Inferior parietal cortex (tissue), 1 donor: ENCODE results near the gene RAPGEF2.
"Not testable (repeated sequence)": the region's sequence is repeated elsewhere in the genome, so short reads cannot be mapped to it uniquely, and the experiment has no call there.

Experiments
- DNase-seq: peaks from one replicate; pipeline ENCODE4 v3.0.0-alpha.2; 2016; ENCODE audit errors: extremely low spot score

RAPGEF2 gene, protein sequence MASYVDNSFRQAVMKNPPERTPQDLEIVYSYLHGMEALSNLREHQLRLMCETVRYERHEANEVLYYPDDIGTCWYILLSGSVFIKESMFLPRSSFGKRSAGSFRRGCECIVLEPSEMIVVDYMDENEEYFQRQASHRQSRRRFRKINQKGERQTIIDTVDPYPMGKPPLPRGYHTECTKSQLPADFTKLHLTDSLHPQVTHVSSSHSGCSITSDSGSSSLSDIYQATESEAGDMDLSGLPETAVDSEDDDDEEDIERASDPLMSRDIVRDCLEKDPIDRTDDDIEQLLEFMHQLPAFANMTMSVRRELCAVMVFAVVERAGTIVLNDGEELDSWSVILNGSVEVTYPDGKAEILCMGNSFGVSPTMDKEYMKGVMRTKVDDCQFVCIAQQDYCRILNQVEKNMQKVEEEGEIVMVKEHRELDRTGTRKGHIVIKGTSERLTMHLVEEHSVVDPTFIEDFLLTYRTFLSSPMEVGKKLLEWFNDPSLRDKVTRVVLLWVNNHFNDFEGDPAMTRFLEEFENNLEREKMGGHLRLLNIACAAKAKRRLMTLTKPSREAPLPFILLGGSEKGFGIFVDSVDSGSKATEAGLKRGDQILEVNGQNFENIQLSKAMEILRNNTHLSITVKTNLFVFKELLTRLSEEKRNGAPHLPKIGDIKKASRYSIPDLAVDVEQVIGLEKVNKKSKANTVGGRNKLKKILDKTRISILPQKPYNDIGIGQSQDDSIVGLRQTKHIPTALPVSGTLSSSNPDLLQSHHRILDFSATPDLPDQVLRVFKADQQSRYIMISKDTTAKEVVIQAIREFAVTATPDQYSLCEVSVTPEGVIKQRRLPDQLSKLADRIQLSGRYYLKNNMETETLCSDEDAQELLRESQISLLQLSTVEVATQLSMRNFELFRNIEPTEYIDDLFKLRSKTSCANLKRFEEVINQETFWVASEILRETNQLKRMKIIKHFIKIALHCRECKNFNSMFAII (N-terminal part only)

DNA sequence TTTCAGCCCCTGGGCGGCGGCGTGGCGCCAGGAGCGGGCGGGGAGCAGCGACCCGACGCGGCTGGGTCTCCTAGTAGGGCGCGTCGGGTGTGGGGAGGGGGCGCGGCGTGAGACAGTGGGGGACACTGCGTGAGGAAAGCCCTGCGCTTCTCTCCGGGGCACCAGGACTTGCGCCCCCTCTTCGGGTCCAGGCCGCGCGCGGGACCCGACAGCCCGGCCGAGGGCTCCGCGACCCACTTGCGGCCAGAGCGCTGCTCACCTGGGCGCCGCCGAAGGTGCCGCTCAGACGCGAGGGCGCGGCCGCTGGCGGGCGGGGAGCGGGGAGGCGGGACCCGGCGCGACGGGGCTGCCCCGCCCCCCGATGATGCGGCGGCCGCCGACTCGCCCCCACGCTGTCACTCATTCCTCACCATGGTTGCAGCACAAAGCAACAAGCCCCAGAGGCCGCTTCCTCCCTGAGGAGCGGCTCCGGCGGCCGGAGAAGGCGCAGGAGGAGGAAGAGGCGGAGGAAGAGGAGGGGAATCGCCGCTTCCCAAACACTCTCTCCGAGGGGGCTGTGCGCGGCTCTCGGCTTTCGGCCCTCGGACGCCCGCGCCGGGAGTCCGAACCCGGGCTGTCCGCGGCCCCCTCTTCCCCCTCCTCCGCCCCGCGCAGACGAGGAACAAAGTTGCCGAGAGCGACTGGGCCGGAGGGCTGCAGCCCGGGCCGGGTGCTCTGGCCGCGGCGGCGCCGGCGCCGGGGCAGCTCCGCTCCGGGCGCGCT lies at the start of gene RAPGEF2:
Gene RAPGEF2 (plus strand): TSS at position 458 of the 762 bp plus-strand sequence. CDS start 1,084 bp downstream, outside the sequence.
- DNase-seq = peak; percentile 90

- DNase-seq = no peak
Observed at GRCh38 chr4:159055833-159056232, 47.0 kb upstream of the RAPGEF2 start.

DNA sequence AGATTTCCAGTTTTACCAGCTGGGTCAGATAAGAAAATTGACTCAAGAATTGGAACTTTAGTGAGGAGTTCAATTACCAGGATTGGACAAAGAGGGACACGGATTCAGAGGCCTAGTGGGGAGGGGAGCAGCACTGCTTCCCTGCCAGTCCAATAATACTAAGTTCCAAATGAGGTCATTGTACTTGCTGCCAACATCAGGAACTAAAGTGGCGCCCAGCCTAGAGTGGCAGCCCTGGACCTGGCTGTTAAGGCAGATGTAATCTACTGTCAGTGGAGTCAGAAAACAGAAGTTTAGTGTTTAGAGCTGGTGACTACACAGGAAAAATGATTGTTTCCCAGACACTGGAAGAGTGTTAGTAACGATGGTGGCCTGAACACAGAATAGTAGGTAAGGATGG lies 42.7 kb upstream of the RAPGEF2 start:
- no peak for DNase-seq

DNA sequence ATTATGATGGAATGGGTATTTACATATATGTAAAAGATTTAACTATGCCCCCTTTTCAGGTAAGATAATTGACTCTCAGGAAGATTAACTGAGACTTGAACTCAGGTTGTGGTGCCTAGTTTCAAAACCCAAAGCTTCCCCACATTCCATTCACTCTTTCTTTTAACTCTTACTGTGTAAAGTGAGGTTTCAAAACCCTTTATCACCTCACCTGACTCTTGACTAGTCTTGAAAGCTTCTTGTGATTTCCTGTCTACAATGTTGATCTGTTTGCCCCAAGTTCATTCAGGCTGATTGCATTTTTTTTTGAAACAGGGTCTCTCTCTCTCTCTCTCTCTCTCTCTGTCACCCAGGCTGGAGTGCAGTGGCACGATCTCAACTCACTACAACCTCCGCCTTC lies 40.5 kb upstream of the RAPGEF2 start:
- DNase-seq = no peak

DNA sequence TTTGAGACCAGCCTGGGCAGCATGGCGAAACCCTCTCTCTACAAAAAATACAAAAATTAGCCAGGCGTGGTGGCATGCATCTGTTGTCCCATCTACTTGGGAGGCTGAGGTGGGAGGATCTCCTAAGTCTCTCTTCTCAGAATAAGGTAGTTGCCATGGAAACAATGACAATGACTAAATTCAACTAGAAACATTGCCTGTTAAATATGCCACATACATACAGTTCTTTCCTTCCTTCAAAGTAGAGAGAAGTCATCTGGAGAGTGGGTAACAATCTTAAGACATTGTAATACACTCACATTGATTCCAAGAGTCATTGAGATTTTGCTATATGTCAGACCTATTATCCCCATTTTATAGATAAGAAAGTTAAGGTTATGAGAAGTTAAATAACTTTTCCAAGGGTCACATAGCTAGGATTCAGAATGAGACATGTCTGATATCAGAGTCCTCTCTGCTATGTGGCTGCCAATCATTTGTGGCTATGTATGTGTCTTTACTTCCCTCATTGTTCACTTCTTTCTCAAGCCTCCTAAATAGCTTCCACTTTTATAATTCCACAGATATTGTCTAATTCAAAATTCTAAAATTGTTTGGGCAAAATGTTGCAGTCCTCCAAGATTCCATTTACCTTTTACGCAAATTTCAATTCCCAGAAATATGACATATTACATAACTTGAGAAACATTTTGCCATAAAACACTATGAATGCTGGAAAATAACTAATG lies 37.2 kb upstream of the RAPGEF2 start:
- DNase-seq = no peak

DNA sequence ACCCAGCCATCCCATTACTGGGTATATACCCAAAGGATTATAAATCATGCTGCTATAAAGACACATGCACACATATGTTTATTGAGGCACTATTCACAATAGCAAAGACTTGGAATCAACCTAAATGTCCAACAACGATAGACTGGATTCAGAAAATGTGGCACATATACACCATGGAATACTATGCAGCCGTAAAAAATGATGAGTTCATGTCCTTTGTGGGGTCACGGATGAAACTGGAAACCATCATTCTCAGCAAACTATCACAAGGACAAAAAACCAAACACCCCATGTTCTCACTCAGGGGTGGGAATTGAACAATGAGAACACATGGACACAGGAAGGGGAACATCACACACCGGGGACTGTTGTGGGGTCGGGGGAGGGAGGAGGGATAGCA lies 34.7 kb upstream of the RAPGEF2 start:
- DNase-seq = not testable (repeated sequence)

GRCh38 chr4:159069922-159070321 lies 33.0 kb upstream of the RAPGEF2 start:
- DNase-seq = peak; percentile 40

- peak; percentile 49 for DNase-seq
Observed at GRCh38 chr4:159070742-159071141, 32.1 kb upstream of the RAPGEF2 start.

DNA sequence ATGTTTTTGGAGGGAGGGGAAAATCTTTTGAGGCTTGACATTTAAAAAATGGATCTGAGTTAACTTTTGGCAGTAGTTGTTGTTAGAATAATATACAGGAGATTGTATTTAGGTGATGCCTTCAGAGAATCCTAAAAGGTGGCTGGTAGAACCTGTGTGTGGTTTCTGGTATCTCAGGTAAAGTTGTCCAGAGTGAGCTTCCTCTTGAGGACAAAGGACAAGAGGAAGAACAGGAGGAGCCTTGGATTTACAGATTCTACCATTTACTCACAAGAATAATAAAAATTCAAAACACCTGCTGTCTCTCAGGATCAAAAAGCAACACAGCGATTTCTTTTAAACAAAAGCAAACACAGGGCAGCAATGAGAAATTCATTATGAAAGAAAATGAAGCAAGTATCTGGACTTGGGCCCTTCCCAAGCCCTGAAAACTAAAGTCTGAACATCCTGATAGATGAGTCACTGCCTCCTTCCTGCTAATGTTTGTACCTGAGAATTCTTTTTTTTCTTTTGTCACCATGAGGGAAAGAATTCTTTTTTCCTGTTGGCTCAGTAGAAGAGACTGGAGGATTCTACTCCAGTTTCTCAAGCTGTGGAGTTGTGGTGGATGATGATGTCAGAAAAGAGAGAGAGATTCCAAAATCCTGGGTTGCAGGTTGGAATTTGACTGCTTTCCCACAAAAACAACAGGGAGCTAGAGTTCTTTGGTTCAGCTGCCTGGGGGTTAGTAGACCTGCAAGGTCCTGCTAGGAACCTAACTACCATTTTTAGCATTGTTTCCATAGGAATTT lies 31.5 kb upstream of the RAPGEF2 start:
- DNase-seq = peak; percentile 63

GRCh38 chr4:159071969-159072765 lies 30.7 kb upstream of the RAPGEF2 start:
- DNase-seq = no peak

DNA sequence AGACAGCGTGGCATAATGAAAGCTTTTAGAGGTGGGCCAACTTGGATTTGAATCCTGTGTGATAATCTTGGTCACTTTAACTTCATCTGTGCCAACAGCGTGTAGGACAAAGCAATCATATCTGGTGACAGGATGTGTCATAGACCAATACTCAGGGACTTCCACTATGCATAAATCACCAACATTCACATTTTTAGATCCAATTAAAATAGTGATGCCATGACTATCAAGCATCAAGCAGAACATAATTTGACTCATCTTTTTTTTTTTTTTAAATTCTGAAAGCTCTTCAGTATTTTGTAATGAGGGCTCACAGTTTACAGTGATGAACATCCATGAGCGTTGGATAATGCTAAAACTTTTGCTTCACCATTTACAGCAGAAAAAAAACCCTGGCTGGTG lies 27.3 kb upstream of the RAPGEF2 start:
- DNase-seq = no peak

GRCh38 chr4:159077018-159077417 lies 25.9 kb upstream of the RAPGEF2 start:
- not testable (repeated sequence) for DNase-seq

- no peak for DNase-seq
Observed at GRCh38 chr4:159077702-159078495, 25.0 kb upstream of the RAPGEF2 start.

GRCh38 chr4:159079074-159079473 lies 23.8 kb upstream of the RAPGEF2 start:
- DNase-seq = no peak

DNA sequence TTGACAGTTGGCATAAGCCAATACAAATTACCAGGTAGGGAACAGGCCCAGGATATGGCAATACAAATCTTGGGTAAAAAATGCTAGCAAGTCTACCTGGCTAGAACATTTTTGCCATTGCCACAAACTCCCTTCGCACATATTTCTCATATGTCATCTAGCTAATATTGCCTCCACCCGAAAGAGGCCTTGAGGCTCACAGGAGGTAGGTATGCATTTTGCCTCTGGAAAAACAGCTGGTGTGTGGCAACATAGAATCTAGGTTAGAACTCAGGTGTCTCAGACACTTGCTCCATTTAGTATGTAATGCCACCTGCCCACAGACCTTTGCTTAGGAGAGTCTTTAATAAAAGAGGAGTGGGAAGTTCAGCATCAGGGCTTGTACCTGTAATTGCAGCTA lies 16.3 kb upstream of the RAPGEF2 start:
- DNase-seq = no peak

GRCh38 chr4:159090255-159090654 lies 12.6 kb upstream of the RAPGEF2 start:
- no peak for DNase-seq

GRCh38 chr4:159094156-159094555 lies 8.7 kb upstream of the RAPGEF2 start:
- DNase-seq = not testable (repeated sequence)

DNA sequence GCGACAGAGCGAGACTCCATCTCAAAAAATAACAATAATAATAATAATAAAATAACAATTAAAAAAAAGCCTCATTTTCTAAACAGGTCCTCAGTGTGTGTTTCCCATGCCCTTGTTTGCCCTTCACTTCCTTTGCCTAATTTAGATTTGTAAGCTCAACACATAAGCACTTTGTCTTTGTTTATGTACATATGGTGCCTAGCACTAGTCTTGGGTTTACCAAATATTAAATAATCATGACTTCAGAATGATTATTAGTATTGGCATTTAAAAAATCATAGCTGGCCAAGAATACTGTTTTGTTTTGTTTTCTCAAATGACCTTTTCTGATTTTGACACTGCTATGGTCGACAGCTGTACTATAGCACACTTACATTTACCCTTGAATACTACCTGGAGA lies 6.4 kb upstream of the RAPGEF2 start:
- no peak for DNase-seq

DNA sequence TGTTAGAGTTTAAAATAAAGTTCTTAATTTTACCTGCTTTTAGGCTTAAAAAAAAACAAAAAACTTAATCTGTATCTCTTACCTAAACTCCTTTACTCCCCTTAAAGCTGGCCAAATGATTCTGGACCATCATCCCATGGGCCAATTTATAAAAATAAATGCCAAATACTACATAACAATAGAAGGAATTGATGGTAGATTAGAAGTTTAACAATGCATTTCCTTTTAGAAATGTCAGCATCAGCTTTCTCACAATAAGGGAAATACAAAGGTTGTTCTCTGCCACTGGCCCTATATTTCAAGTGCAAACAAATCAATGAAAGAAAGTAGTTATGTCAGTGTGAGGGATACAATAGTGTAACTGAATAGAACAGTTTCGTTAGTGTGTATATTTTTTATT lies 5.7 kb upstream of the RAPGEF2 start:
- DNase-seq = no peak
